HG02943 (cell line): ENCODE data around the gene ISLR2.

Experiments
- ATAC-seq: cut with Tn5 transposase; IDR thresholded peaks from one replicate; pipeline ENCODE4 v1.9.1; 2021; ENCODE audit warnings: mild to moderate bottlenecking, low read depth, moderate library complexity; ENCODE audit not compliant: unreplicated experiment

Gene ISLR2

GRCh38 chr15:74127954-74128784 is 2.2 kb upstream of the ISLR2 start:
- ATAC-seq = no peak

- no peak for ATAC-seq
These were observed 1.4 kb upstream of the ISLR2 start for GRCh38 chr15:74128785-74129585.

- ATAC-seq = no peak
These were observed 716 bp upstream of the ISLR2 start for GRCh38 chr15:74129586-74130154.

- no peak for ATAC-seq
These were observed 652 bp downstream of the ISLR2 start for GRCh38 chr15:74130849-74131627.

GRCh38 chr15:74131628-74132413 is 1.4 kb downstream of the ISLR2 start:
- ATAC-seq = no peak

- ATAC-seq = no peak
These were observed 2.6 kb downstream of the ISLR2 start for GRCh38 chr15:74132681-74133651.

- no peak for ATAC-seq
These were observed 3.5 kb downstream of the ISLR2 start for GRCh38 chr15:74133694-74134386.

GRCh38 chr15:74134387-74135027 is 4.1 kb downstream of the ISLR2 start:
- no peak for ATAC-seq

GRCh38 chr15:74135041-74135565 is 4.7 kb downstream of the ISLR2 start:
- no peak for ATAC-seq

GRCh38 chr15:74136540-74136813 is 6.1 kb downstream of the ISLR2 start:
- ATAC-seq = no peak

GRCh38 chr15:74136814-74137536 is 6.6 kb downstream of the ISLR2 start:
- ATAC-seq = no peak

- no peak for ATAC-seq
These were observed 7.1 kb downstream of the ISLR2 start for GRCh38 chr15:74137537-74137894.

- ATAC-seq = no peak
These were observed 8.3 kb downstream of the ISLR2 start for GRCh38 chr15:74138642-74139041.

GRCh38 chr15:74141591-74141990 is 11.2 kb downstream of the ISLR2 start:
- no peak for ATAC-seq

GRCh38 chr15:74144153-74144775 is 13.9 kb downstream of the ISLR2 start:
- no peak for ATAC-seq

- no peak for ATAC-seq
These were observed 16.0 kb downstream of the ISLR2 start for GRCh38 chr15:74146277-74146800.
